Esophagus squamous epithelium (tissue), 5 donors: ENCODE measurements around the gene SERPING1. TPM values are rescaled to one million over a fixed set of nuclear protein-coding genes. Genes with fewer than 3 reads are reported as not detected.
"Not testable (repeated sequence)": the region's sequence is repeated elsewhere in the genome, so short reads cannot be mapped to it uniquely, and the experiment has no call there.

Experiments used
- DNase-seq: peaks from one replicate; lab custom pipeline; 2025; lab: John Stamatoyannopoulos, UW
- H3K27ac ChIP-seq, 4 donors: fragments of 200-600 bp; sonication (generic); one replicate each; pipeline ENCODE4 v1.5.1; 2016 to 2019; ENCODE audit warnings: mild to moderate bottlenecking in 1 of 4
- H3K27me3 ChIP-seq, 4 donors: fragments of 200-600 bp; sonication (generic); 1 replicate in 3 of 4; 2 replicates in 1 of 4; pipeline versions ENCODE4 v1.5.1 to v1.6.0; 2017 to 2021; ENCODE audit warnings: antibody characterized with exemption in 1 of 4
- H3K36me3 ChIP-seq, 3 donors: fragments of 200-600 bp; sonication (generic); one replicate each; pipeline ENCODE4 v1.5.1; 2016 to 2019
- H3K4me1 ChIP-seq, 3 donors: fragments of 200-600 bp; sonication (generic); one replicate each; pipeline ENCODE4 v1.5.1; 2017 to 2019
- H3K4me3 ChIP-seq, 4 donors: fragments of 200-600 bp; sonication (generic); 1 replicate in 3 of 4; 2 replicates in 1 of 4; pipeline ENCODE4 v1.5.1; 2016 to 2019; ENCODE audit warnings: mild to moderate bottlenecking in 2 of 4, moderate library complexity in 1 of 4
- H3K9me3 ChIP-seq, 3 donors: fragments of 200-600 bp; sonication (generic); one replicate each; pipeline ENCODE4 v1.5.1; 2016 to 2019
- CTCF ChIP-seq, 6 experiments: fragments of 450-650 bp in 4 of 6; fragments of 200-600 bp in 2 of 6; sonication (generic) in 2 of 6; IDR thresholded peaks; one replicate each; pipeline ENCODE4 v1.5.1; 2016 to 2019; ENCODE audit warnings: antibody characterized with exemption in 6 of 6, mild to moderate bottlenecking in 4 of 6, moderate library complexity in 4 of 6
- POLR2A ChIP-seq, 4 donors: fragments of 450-650 bp; IDR thresholded peaks; one replicate each; pipeline ENCODE4 v1.6.1; 2017; ENCODE audit warnings: antibody characterized with exemption in 4 of 4, mild to moderate bottlenecking in 4 of 4, moderate library complexity in 3 of 4
- WGBS, 2 donors: methylation state at CpG; one replicate each; pipeline ENCODE4 v1.1.5; 2018; 5-methylcytosine and 5-hydroxymethylcytosine counted together
- intact Hi-C: fragments of 100-400 bp; cut with DNase I; formaldehyde crosslinking; loops from one replicate; pipeline ENCODE4 v1.15.0; 2022
- total RNA-seq, 4 donors: library from RNA; depleted of rRNA; stranded (reverse); fragments of >200 nt; gene quantifications; one replicate each; pipeline ENCODE4 v1.1.0, GENCODE V29; 2016
- donor health status: DM: yes; HTN: yes; CAD: no.

SERPING1 gene
- total RNA-seq, 4 donors from 2014 or later = 9.6 to 376 (median 78.4) TPM

DNA sequence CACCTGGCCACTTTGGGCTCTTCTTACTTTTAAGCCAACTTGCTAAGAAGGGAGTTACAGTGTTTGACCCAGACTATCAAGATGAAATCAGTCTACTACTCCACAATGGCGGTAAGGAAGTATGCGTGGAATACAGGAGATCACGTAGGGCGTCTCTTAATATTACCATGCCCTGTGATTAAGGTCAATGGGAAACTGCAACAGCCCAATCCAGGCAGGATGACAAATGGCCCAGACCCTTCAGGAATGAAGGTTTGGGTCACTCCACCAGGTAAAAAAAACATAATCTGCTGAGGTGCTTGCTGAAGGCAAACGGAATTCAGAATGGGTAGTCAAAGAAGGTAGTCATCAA is 53.2 kb downstream of the SERPING1 start:
- Histone ChIP-seq H3K27ac (no peak overlapping the region), H3K27me3 (peaks cover 7 to 62% (median 14%) of the 10 kb centered on the region in 4 donors), H3K4me3 (no peak overlapping the region), H3K9me3 (no peaks in the 10 kb centered on the region), H3K4me1 (peaks cover 27 to 47% (median 42%) of the 10 kb centered on the region in 3 donors), H3K36me3 (no peaks in the 10 kb centered on the region)
- TF ChIP-seq CTCF (IDR thresholded peaks at IDR 0.05) (no peak), POLR2A (IDR thresholded peaks at IDR 0.05) (no peak)
- DNase-seq = no peak
- intact Hi-C loops = no loop called here
- 51 to 68% methylated on average over 5 of the region's 5 CpGs for WGBS, 2 donors

DNA sequence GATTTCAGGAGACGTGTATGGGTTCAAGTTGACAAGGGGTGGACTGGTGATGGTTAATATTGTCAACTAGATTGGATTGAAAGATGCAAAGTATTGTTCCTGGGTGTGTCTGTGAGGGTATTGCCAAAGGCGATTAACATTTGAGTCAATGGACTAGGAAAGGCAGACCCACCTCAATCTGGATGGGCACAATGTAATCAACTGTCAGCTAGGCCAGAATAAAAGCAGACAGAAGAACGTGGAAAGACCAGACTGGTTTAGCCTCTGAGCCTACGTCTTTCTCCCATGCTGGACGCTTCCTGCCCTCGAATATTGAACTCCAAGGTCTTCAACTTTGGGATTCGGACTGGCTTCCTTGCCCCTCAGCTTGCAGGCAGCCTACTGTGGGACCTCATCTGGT is 53.9 kb downstream of the SERPING1 start:
- Histone ChIP-seq H3K4me1 (peaks cover 22 to 42% (median 36%) of the 10 kb centered on the region in 3 donors), H3K27ac (no peak overlapping the region), H3K9me3 (no peaks in the 10 kb centered on the region), H3K36me3 (no peaks in the 10 kb centered on the region), H3K4me3 (no peak overlapping the region), H3K27me3 (peaks cover 7 to 55% (median 14%) of the 10 kb centered on the region in 4 donors)
- no peak for TF ChIP-seq POLR2A (IDR thresholded peaks at IDR 0.05)
- TF ChIP-seq CTCF (IDR thresholded peaks at IDR 0.05) = no peak
- intact Hi-C loops = no loop called here
- WGBS, 2 donors = 80 to 83% methylated on average over 7 of the region's 7 CpGs
- DNase-seq = no peak

GRCh38 chr11:57652230-57652629 is 54.7 kb downstream of the SERPING1 start:
- H3K36me3 ChIP-seq, DNase-seq, H3K4me3 ChIP-seq, H3K27ac ChIP-seq, H3K9me3 ChIP-seq, intact Hi-C loops: not testable (repeated sequence)
- Histone ChIP-seq H3K4me1 (peaks cover 16 to 41% (median 32%) of the 10 kb centered on the region in 3 donors), H3K27me3 (peaks cover 2 to 47% (median 10%) of the 10 kb centered on the region in 4 donors)
- WGBS, 2 donors = 80 to 81% methylated on average over 14 of the region's 14 CpGs

DNA sequence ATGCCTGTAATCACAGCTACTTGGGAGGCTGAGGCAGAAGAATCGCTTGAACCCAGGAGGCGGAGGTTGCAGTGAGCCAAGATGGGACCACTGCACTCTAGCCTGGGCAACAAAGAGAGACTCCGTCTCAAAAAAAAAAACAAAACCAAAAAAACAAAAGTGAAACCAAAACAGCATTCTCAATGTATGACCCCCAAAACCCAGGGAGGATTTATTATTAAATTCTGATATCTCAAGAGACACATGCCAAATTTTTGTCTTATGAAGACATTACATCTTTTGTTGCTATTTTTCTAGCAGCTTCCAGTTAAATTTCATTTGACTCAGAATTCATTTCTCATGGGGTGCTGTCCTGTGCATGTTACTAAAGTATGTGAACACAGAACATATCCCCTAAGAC is 55.2 kb downstream of the SERPING1 start:
- H3K4me1 ChIP-seq = peaks cover 16 to 37% (median 28%) of the 10 kb centered on the region in 3 donors
- 72 to 74% methylated on average over 3 of the region's 3 CpGs for WGBS, 2 donors
- intact Hi-C loops = no loop called here
- TF ChIP-seq POLR2A (IDR thresholded peaks at IDR 0.05) = no peak
- H3K4me3 ChIP-seq = no peak overlapping the region
- H3K27ac ChIP-seq = peak overlapping the region in 1 of 4 donors; percentile 29
- no peaks in the 10 kb centered on the region for H3K9me3 ChIP-seq
- DNase-seq = no peak
- H3K36me3 ChIP-seq = no peaks in the 10 kb centered on the region
- H3K27me3 ChIP-seq = peaks cover 0 to 43% (median 8%) of the 10 kb centered on the region in 4 donors

GRCh38 chr11:57653163-57653562 is 55.7 kb downstream of the SERPING1 start:
- Histone ChIP-seq H3K36me3 (no peaks in the 10 kb centered on the region), H3K4me1 (peaks cover 15 to 35% (median 27%) of the 10 kb centered on the region in 3 donors), H3K9me3 (no peaks in the 10 kb centered on the region), H3K4me3 (no peak overlapping the region), H3K27ac (peak overlapping the region in 1 of 4 donors; percentile 29), H3K27me3 (peaks cover 0 to 38% (median 7%) of the 10 kb centered on the region in 4 donors)
- WGBS, 2 donors = 43 to 49% methylated on average over 3 of the region's 3 CpGs
- no peak for DNase-seq
- TF ChIP-seq CTCF (IDR thresholded peaks at IDR 0.05) (no peak), POLR2A (IDR thresholded peaks at IDR 0.05) (no peak)
- intact Hi-C loops = no loop called here

- H3K36me3 ChIP-seq = peaks cover 9 to 31% (median 13%) of the 10 kb centered on the region in 3 donors
- intact Hi-C loops = no loop called here
- peaks cover 0 to 7% (median 0%) of the 10 kb centered on the region in 4 donors for H3K27me3 ChIP-seq
- DNase-seq = no peak
- peak overlapping the region; percentile 49 to 89 (median 68) for H3K4me3 ChIP-seq
- 10 to 11% methylated on average over 5 of the region's 5 CpGs for WGBS, 2 donors
- H3K27ac ChIP-seq = peak overlapping the region; percentile 84 to 96 (median 92)
- peaks cover 4 to 29% (median 13%) of the 10 kb centered on the region in 3 donors for H3K4me1 ChIP-seq
- TF ChIP-seq POLR2A (IDR thresholded peaks at IDR 0.05) (no peak), CTCF (IDR thresholded peaks at IDR 0.05) (no peak)
- H3K9me3 ChIP-seq = no peaks in the 10 kb centered on the region
These were observed 59.4 kb downstream of the SERPING1 start for GRCh38 chr11:57656885-57657193.
